GM12878 (cell line): ENCODE data around the gene SLF1. TPM values are rescaled to one million over a fixed set of nuclear protein-coding genes. Genes with fewer than 3 reads are reported as not detected.

Experiments
- ATAC-seq: fragments of 200-7000 bp; cut with Tn5 transposase; 3 replicates; pipeline ENCODE4 v1.9.1; 2020; ENCODE audit warnings: mild to moderate bottlenecking, moderate library complexity
- BruUV-seq: library from RNA; stranded (reverse); fragments of 400-500 nt; replicated peaks from 2 replicates; lab custom pipeline; 2021; lab: Mats Ljungman, UMichigan
- CTCF ChIA-PET: fragments of 300-600 bp; sonication (Branson Sonifier 250); formaldehyde crosslinking; extraction: SDS; loops from one replicate; lab custom pipeline; 2021; ENCODE audit warnings: inconsistent platforms; lab: Yijun Ruan, JAX
- POLR2A ChIA-PET: fragments of 350-600 bp; formaldehyde crosslinking; extraction: SDS; loops from one replicate; lab custom pipeline; 2021; ENCODE audit warnings: inconsistent platforms; lab: Charles Lee
- RAD21 ChIA-PET: fragments of 300-600 bp; sonication (Branson Sonifier 250); formaldehyde crosslinking; loops from one replicate; lab custom pipeline; 2023; ENCODE audit warnings: antibody characterized with exemption; ENCODE audit not compliant: unreplicated experiment; lab: Charles Lee
- SMC1A ChIA-PET: fragments of 300-600 bp; sonication (Branson Sonifier 250); formaldehyde crosslinking; loops from one replicate; lab custom pipeline; 2023; ENCODE audit not compliant: unreplicated experiment, uncharacterized antibody; lab: Charles Lee
- DNase-seq: peaks from one replicate; pipeline ENCODE4 v3.0.0-alpha.2; 2011; ENCODE audit warnings: low read depth, low spot score
- FAIRE-seq: peaks from 3 replicates; lab custom pipeline; 2011; peaks lifted over from hg19 to GRCh38; lab: Jason Lieb, UNC
- H2AFZ ChIP-seq: 2 replicates; pipeline ENCODE4 v1.6.0; 2011; ENCODE audit warnings: low read depth, low read length, control low read depth; ENCODE audit not compliant: control insufficient read depth
- H3K27ac ChIP-seq: 2 replicates; pipeline ENCODE4 v1.5.1; 2011; ENCODE audit warnings: control low read depth; ENCODE audit not compliant: control insufficient read depth, insufficient read depth
- H3K27me3 ChIP-seq, 2 experiments: replicated peaks in 1 of 2; 2 replicates each; pipeline versions ENCODE4 v1.6.0 to v1.6.1; 2011; ENCODE audit warnings: low read length in 1 of 2; ENCODE audit not compliant: control insufficient read depth in 2 of 2, insufficient read depth in 2 of 2
- H3K36me3 ChIP-seq, 2 experiments: 2 replicates each; pipeline ENCODE4 v1.5.1; 2011; ENCODE audit warnings: low read length in 1 of 2; ENCODE audit not compliant: control insufficient read depth in 2 of 2, insufficient read depth in 2 of 2
- H3K4me1 ChIP-seq: 2 replicates; pipeline ENCODE4 v1.6.1; 2011; ENCODE audit warnings: mild to moderate bottlenecking, low read length, moderate library complexity, mixed read lengths; ENCODE audit not compliant: control insufficient read depth, insufficient read depth
- H3K4me2 ChIP-seq: 2 replicates; pipeline ENCODE4 v1.6.0; 2011; ENCODE audit warnings: control low read depth; ENCODE audit not compliant: control insufficient read depth, insufficient read depth
- H3K4me3 ChIP-seq: fragments of 200-600 bp; sonication (generic); 2 replicates; pipeline ENCODE4 v1.5.1; 2016
- H3K79me2 ChIP-seq: 2 replicates; pipeline ENCODE4 v1.6.0; 2011; ENCODE audit warnings: low read length; ENCODE audit not compliant: control insufficient read depth, insufficient read depth
- H3K9ac ChIP-seq: 2 replicates; pipeline ENCODE4 v1.8.0; 2011; ENCODE audit warnings: low read length, control low read depth, mixed read lengths; ENCODE audit not compliant: control insufficient read depth, insufficient read depth
- H3K9me3 ChIP-seq: replicated peaks from 3 replicates; pipeline ENCODE4 v1.5.1; 2011; ENCODE audit warnings: mild to moderate bottlenecking, low read length; ENCODE audit not compliant: control insufficient read depth, insufficient read depth
- H4K20me1 ChIP-seq: 2 replicates; pipeline ENCODE4 v1.6.0; 2011; ENCODE audit not compliant: control insufficient read depth, insufficient read depth
- ATF7 ChIP-seq: fragments of 450-650 bp; IDR thresholded peaks from 2 replicates; pipeline ENCODE4 v1.6.1; 2016; ENCODE audit warnings: low read depth, mild to moderate bottlenecking
- FOXM1 ChIP-seq: IDR thresholded peaks from 2 replicates; pipeline ENCODE4 v1.6.1; 2012; ENCODE audit warnings: low read depth, mild to moderate bottlenecking, inconsistent platforms, low read length, moderate library complexity
- PAX5 ChIP-seq: IDR thresholded peaks from 2 replicates; pipeline ENCODE4 v1.6.1; 2011; ENCODE audit warnings: low read depth, low read length, borderline replicate concordance
- SIN3A ChIP-seq: IDR thresholded peaks from 2 replicates; pipeline ENCODE4 v1.6.1; 2012; ENCODE audit warnings: low read depth, low read length, improper control_type of control experiment
- WRNIP1 ChIP-seq: IDR thresholded peaks from 2 replicates; pipeline ENCODE4 v1.6.1; 2011; ENCODE audit warnings: low read depth, low read length, improper control_type of control experiment, borderline replicate concordance
- ZNF217 ChIP-seq: fragments of 450-650 bp; IDR thresholded peaks from 2 replicates; pipeline ENCODE4 v1.6.1; 2017; ENCODE audit warnings: antibody characterized with exemption, mild to moderate bottlenecking
- WGBS: methylation state at CpG from one replicate; pipeline ENCODE4 v1.1.6; 2016; ENCODE audit warnings: low lambda C conversion rate; ENCODE audit not compliant: insufficient replicate concordance, insufficient coverage; ENCODE audit errors: missing lambda C conversion rate; 5-methylcytosine and 5-hydroxymethylcytosine counted together
- in situ Hi-C: fragments of 300-500 bp; cut with MboI; formaldehyde crosslinking; loops from 9 replicates; pipeline ENCODE4 v1.14.3; 2018; ENCODE audit warnings: mixed read lengths
- intact Hi-C: fragments of 100-400 bp; cut with micrococcal nuclease; formaldehyde crosslinking; loops from one replicate; pipeline ENCODE4 v1.14.2; 2022; ENCODE audit not compliant: unreplicated experiment
- polyA plus RNA-seq, 11 experiments: library from polyadenylated mRNA; depleted of rRNA in 4 of 11; unstranded in 6 of 11; stranded (reverse) in 5 of 11; fragments of >200 nt; fragmentation: Nextera tagmentation in 4 of 11; fragmentation: Illumina TruSeq in 1 of 11; extraction: Ambion mirVana in 4 of 11; extraction: Trizol in 1 of 11; gene quantifications; 1 replicate in 1 of 11; 2 replicates in 10 of 11; pipeline versions ENCODE4 v1.2.1 to v1.2.3, GENCODE V29; 2011 to 2016; ENCODE audit warnings: inconsistent platforms in 2 of 11, missing spikeins in 2 of 11, low read depth in 1 of 11
- total RNA-seq, 4 experiments: library from RNA; depleted of rRNA in 3 of 4; stranded (reverse); fragments of >200 nt in 3 of 4; fragmentation: Illumina TruSeq in 1 of 4; extraction: Trizol in 1 of 4; gene quantifications; 2 replicates each; pipeline versions ENCODE4 v1.2.1 to v1.2.3, GENCODE V29; 2013 to 2021
- TF ChIP-seq, protein P1 (sequence below): fragments of 450-650 bp; IDR thresholded peaks from 2 replicates; pipeline ENCODE4 v1.6.1; 2017; ENCODE audit warnings: mild to moderate bottlenecking, low read depth, inconsistent platforms; ENCODE audit not compliant: poor library complexity, severe bottlenecking
- TF ChIP-seq, protein P2 (sequence below): fragments of 450-650 bp; formaldehyde crosslinking; IDR thresholded peaks from 2 replicates; pipeline ENCODE4 v1.4.0; 2022; ENCODE audit warnings: mild to moderate bottlenecking, moderate library complexity
- TF ChIP-seq, protein P3 (sequence below): fragments of 450-650 bp; IDR thresholded peaks from 2 replicates; pipeline ENCODE4 v1.6.1; 2017; ENCODE audit warnings: antibody characterized with exemption, mild to moderate bottlenecking, moderate library complexity

Gene SLF1
- total and polyA plus RNA-seq, 10 of the 15 experiments (the other 5 are each of a cell fraction or from before 2014, with no cell fraction given), result 8.1 to 27.0 (median 13.4) TPM

GRCh38 chr5:94674490-94675382 lies 56.3 kb downstream of the SLF1 start:
- Histone ChIP-seq H3K4me2 (no peak overlapping the region), H3K9ac (no peak overlapping the region), H2AFZ (no peak overlapping the region), H3K9me3 (no peaks in the 10 kb centered on the region), H3K4me3 (no peak overlapping the region), H3K27ac (no peak overlapping the region), H3K27me3 (no peaks in the 10 kb centered on the region), H3K4me1 (no peaks in the 10 kb centered on the region), H4K20me1 (no peaks in the 10 kb centered on the region), H3K79me2 (no peaks in the 10 kb centered on the region), H3K36me3 (peaks cover 2 to 4% of the 10 kb centered on the region in 2 experiments; a peak in 1 of 4 replicates)
- DNase-seq (no peak), FAIRE-seq (no peak), ATAC-seq (no peak)
- ChIA-PET SMC1A (interaction anchor here (1.0 to 1.6 kb wide), 4 partner anchors 12 to 150 kb away, joined by 3 to 5 read pairs (median 4); no protein-coding TSS in a partner anchor), CTCF (interaction anchor here (0.6 to 2.4 kb wide), 6 partner anchors 13 to 150 kb away, joined by 3 to 7 read pairs (median 5); no protein-coding TSS in a partner anchor), POLR2A (no interaction called here), RAD21 (interaction anchor here (0.9 to 1.2 kb wide), 3 partner anchors 28 to 150 kb away, joined by 3 read pairs; no protein-coding TSS in a partner anchor)
- WGBS, result 100% methylated on average over 1 of the region's 1 CpG
- TF ChIP-seq ATF7 (no peak), FOXM1 (no peak), SIN3A (no peak), PAX5 (no peak), WRNIP1 (no peak), ZNF217 (no peak)
- TF ChIP-seq, protein P1, sequence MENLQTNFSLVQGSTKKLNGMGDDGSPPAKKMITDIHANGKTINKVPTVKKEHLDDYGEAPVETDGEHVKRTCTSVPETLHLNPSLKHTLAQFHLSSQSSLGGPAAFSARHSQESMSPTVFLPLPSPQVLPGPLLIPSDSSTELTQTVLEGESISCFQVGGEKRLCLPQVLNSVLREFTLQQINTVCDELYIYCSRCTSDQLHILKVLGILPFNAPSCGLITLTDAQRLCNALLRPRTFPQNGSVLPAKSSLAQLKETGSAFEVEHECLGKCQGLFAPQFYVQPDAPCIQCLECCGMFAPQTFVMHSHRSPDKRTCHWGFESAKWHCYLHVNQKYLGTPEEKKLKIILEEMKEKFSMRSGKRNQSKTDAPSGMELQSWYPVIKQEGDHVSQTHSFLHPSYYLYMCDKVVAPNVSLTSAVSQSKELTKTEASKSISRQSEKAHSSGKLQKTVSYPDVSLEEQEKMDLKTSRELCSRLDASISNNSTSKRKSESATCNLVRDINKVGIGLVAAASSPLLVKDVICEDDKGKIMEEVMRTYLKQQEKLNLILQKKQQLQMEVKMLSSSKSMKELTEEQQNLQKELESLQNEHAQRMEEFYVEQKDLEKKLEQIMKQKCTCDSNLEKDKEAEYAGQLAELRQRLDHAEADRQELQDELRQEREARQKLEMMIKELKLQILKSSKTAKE, result no peak
- TF ChIP-seq, protein P2, sequence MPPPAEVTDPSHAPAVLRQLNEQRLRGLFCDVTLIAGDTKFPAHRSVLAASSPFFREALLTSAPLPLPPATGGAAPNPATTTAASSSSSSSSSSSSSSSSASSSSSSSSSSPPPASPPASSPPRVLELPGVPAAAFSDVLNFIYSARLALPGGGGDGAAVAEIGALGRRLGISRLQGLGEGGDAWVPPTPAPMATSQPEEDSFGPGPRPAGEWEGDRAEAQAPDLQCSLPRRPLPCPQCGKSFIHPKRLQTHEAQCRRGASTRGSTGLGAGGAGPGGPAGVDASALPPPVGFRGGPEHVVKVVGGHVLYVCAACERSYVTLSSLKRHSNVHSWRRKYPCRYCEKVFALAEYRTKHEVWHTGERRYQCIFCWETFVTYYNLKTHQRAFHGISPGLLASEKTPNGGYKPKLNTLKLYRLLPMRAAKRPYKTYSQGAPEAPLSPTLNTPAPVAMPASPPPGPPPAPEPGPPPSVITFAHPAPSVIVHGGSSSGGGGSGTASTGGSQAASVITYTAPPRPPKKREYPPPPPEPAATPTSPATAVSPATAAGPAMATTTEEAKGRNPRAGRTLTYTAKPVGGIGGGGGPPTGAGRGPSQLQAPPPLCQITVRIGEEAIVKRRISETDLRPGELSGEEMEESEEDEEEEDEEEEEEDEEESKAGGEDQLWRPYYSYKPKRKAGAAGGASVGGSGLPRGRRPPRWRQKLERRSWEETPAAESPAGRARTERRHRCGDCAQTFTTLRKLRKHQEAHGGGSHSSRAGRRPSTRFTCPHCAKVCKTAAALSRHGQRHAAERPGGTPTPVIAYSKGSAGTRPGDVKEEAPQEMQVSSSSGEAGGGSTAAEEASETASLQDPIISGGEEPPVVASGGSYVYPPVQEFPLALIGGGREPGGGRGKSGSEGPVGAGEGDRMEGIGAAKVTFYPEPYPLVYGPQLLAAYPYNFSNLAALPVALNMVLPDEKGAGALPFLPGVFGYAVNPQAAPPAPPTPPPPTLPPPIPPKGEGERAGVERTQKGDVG (CRISPR knock-in tag), result no peak
- TF ChIP-seq, protein P3, sequence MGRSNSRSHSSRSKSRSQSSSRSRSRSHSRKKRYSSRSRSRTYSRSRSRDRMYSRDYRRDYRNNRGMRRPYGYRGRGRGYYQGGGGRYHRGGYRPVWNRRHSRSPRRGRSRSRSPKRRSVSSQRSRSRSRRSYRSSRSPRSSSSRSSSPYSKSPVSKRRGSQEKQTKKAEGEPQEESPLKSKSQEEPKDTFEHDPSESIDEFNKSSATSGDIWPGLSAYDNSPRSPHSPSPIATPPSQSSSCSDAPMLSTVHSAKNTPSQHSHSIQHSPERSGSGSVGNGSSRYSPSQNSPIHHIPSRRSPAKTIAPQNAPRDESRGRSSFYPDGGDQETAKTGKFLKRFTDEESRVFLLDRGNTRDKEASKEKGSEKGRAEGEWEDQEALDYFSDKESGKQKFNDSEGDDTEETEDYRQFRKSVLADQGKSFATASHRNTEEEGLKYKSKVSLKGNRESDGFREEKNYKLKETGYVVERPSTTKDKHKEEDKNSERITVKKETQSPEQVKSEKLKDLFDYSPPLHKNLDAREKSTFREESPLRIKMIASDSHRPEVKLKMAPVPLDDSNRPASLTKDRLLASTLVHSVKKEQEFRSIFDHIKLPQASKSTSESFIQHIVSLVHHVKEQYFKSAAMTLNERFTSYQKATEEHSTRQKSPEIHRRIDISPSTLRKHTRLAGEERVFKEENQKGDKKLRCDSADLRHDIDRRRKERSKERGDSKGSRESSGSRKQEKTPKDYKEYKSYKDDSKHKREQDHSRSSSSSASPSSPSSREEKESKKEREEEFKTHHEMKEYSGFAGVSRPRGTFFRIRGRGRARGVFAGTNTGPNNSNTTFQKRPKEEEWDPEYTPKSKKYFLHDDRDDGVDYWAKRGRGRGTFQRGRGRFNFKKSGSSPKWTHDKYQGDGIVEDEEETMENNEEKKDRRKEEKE, result no peak
- intact Hi-C loops, result no loop called here
- no TSS peak for BruUV-seq
- in situ Hi-C loops, result loop anchor here (25.0 kb wide), 1 partner anchor 1087 kb away; the partner anchor contains the start of genes NR2F1 and NR2F1-AS1
